HEK293 (cell line): Measurements from ENCODE around the gene TWIST2.

Experiments used
- OVOL3 ChIP-seq: fragments of 450-650 bp; formaldehyde crosslinking; IDR thresholded peaks from 2 replicates; pipeline ENCODE4 v1.5.1; 2016; ENCODE audit warnings: missing biosample characterization, missing genetic modification characterization
- ZNF274 ChIP-seq, 2 experiments: fragments of 200-500 bp in 1 of 2; fragments of 450-650 bp in 1 of 2; sonication (Bioruptor generic) in 1 of 2; formaldehyde crosslinking in 1 of 2; IDR thresholded peaks; 2 replicates each; pipeline versions ENCODE4 v1.5.1 to v1.6.1; 2014 to 2016; ENCODE audit warnings: borderline replicate concordance in 1 of 2, inconsistent platforms in 1 of 2, low read length in 1 of 2, missing biosample characterization in 1 of 2, missing genetic modification characterization in 1 of 2
- ZNF785 ChIP-seq: fragments of 450-650 bp; formaldehyde crosslinking; IDR thresholded peaks from 2 replicates; pipeline ENCODE4 v1.5.1; 2016; ENCODE audit warnings: missing biosample characterization, missing genetic modification characterization
- TF ChIP-seq, protein P1 (sequence below): fragments of 450-650 bp; formaldehyde crosslinking; IDR thresholded peaks from 2 replicates; pipeline ENCODE4 v1.5.1; 2016; ENCODE audit warnings: missing biosample characterization, missing genetic modification characterization
- TF ChIP-seq, protein P2 (sequence below): fragments of 450-650 bp; formaldehyde crosslinking; IDR thresholded peaks from 2 replicates; pipeline ENCODE4 v1.5.1; 2016; ENCODE audit warnings: missing biosample characterization, missing genetic modification characterization, borderline replicate concordance

DNA sequence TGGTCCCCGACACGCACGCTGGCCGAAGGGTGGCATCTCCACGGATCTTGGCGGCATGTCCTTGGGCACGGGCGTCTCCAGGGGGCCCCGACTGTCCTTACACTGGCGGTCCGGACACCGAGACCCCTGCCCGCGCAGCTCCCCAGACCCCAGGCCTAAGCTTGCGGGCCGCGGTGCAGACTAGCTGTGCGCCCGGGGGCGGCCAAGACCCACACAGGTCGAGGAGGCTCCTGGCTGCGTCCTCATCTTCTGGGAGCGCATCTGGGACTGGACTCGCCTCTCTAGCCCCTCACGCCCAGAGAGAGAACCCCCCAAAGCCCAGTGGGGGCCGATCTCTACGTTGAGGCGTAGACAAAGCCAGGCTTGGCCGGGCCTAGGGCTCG, 475 bp upstream of the TWIST2 start:
- TF ChIP-seq OVOL3 (tag by site-specific recombination) = no peak
- TF ChIP-seq, protein P1, sequence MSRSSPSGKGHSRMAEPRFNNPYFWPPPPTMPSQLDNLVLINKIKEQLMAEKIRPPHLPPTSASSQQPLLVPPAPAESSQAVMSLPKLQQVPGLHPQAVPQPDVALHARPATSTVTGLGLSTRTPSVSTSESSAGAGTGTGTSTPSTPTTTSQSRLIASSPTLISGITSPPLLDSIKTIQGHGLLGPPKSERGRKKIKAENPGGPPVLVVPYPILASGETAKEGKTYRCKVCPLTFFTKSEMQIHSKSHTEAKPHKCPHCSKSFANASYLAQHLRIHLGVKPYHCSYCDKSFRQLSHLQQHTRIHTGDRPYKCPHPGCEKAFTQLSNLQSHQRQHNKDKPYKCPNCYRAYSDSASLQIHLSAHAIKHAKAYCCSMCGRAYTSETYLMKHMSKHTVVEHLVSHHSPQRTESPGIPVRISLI (tag by site-specific recombination) = no peak
- no peak for TF ChIP-seq ZNF274 (IDR thresholded peaks at IDR 0.05; ENCODE audit: low read length)
- no peak for TF ChIP-seq ZNF274 (tag by site-specific recombination; IDR thresholded peaks at IDR 0.05; ENCODE audit: borderline replicate concordance)
- TF ChIP-seq, protein P2, sequence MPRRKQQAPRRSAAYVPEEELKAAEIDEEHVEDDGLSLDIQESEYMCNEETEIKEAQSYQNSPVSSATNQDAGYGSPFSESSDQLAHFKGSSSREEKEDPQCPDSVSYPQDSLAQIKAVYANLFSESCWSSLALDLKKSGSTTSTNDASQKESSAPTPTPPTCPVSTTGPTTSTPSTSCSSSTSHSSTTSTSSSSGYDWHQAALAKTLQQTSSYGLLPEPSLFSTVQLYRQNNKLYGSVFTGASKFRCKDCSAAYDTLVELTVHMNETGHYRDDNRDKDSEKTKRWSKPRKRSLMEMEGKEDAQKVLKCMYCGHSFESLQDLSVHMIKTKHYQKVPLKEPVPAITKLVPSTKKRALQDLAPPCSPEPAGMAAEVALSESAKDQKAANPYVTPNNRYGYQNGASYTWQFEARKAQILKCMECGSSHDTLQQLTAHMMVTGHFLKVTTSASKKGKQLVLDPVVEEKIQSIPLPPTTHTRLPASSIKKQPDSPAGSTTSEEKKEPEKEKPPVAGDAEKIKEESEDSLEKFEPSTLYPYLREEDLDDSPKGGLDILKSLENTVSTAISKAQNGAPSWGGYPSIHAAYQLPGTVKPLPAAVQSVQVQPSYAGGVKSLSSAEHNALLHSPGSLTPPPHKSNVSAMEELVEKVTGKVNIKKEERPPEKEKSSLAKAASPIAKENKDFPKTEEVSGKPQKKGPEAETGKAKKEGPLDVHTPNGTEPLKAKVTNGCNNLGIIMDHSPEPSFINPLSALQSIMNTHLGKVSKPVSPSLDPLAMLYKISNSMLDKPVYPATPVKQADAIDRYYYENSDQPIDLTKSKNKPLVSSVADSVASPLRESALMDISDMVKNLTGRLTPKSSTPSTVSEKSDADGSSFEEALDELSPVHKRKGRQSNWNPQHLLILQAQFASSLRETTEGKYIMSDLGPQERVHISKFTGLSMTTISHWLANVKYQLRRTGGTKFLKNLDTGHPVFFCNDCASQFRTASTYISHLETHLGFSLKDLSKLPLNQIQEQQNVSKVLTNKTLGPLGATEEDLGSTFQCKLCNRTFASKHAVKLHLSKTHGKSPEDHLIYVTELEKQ (tag by site-specific recombination) = no peak
- no peak for TF ChIP-seq ZNF785 (tag by site-specific recombination)
